ENCODE data around the gene PRDM16. TPM values are rescaled to one million over a fixed set of nuclear protein-coding genes. Genes with fewer than 3 reads are reported as not detected.

Gene PRDM16
- polyA plus RNA-seq, 1 donor (not counting 4 experiments of a cell fraction or from before 2014, with no cell fraction given) = 0.05 TPM

- H3K4me1 ChIP-seq (ENCODE audit: control insufficient read depth, extremely low read depth, insufficient read depth, low read length) = no peaks in the 10 kb centered on the region
- no peaks in the 10 kb centered on the region for H3K27me3 ChIP-seq (ENCODE audit: control insufficient read depth, extremely low read depth, insufficient read depth, low read length)
- H3K27ac ChIP-seq (ENCODE audit: control insufficient read depth, insufficient read depth, low read length) = no peak overlapping the region
- FAIRE-seq (no peak), DNase-seq (ENCODE audit: low read depth, low spot score) (no peak)
- no peak overlapping the region for H3K4me2 ChIP-seq (ENCODE audit: control insufficient read depth, extremely low read depth, insufficient read depth, low read depth, low read length)
- no peak overlapping the region for H2AFZ ChIP-seq (ENCODE audit: control insufficient read depth, low read length)
- no peaks in the 10 kb centered on the region for H3K79me2 ChIP-seq (ENCODE audit: control insufficient read depth, insufficient read depth, low read length)
- TF ChIP-seq, protein P1, sequence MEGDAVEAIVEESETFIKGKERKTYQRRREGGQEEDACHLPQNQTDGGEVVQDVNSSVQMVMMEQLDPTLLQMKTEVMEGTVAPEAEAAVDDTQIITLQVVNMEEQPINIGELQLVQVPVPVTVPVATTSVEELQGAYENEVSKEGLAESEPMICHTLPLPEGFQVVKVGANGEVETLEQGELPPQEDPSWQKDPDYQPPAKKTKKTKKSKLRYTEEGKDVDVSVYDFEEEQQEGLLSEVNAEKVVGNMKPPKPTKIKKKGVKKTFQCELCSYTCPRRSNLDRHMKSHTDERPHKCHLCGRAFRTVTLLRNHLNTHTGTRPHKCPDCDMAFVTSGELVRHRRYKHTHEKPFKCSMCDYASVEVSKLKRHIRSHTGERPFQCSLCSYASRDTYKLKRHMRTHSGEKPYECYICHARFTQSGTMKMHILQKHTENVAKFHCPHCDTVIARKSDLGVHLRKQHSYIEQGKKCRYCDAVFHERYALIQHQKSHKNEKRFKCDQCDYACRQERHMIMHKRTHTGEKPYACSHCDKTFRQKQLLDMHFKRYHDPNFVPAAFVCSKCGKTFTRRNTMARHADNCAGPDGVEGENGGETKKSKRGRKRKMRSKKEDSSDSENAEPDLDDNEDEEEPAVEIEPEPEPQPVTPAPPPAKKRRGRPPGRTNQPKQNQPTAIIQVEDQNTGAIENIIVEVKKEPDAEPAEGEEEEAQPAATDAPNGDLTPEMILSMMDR (optimal IDR thresholded peaks at IDR 0.05 in 1 of 3, IDR thresholded peaks at IDR 0.05 in 1 of 3, conservative IDR thresholded peaks at IDR 0.05 in 1 of 3; ENCODE audit: extremely low read depth in 1 of 3, insufficient read depth in 2 of 3, low read length in 3 of 3) = no peak
- no peak for TF ChIP-seq EZH2 (IDR thresholded peaks at IDR 0.05; ENCODE audit: low read length)
- H3K9ac ChIP-seq (ENCODE audit: control insufficient read depth, extremely low read depth, insufficient read depth, low read length) = no peak overlapping the region
- no peaks in the 10 kb centered on the region for H3K9me3 ChIP-seq (ENCODE audit: control insufficient read depth, low read depth, low read length)
- H3K9me1 ChIP-seq (ENCODE audit: control insufficient read depth, extremely low read depth, insufficient read depth, low read length) = no peaks in the 10 kb centered on the region
- dilution Hi-C loops (cut with MboI; ENCODE audit: extremely low pct_ligation_motif_present, low sequenced_read_pairs) = no loop called here
- no peak overlapping the region for H3K4me3 ChIP-seq (ENCODE audit: control insufficient read depth in 2 of 3, extremely low read depth in 1 of 3, insufficient read depth in 2 of 3, low read depth in 1 of 3, low read length in 3 of 3)
- no peaks in the 10 kb centered on the region for H3K36me3 ChIP-seq (ENCODE audit: control insufficient read depth in 2 of 2, extremely low read depth in 1 of 2, insufficient read depth in 2 of 2, low read length in 2 of 2)
- no peaks in the 10 kb centered on the region for H4K20me1 ChIP-seq (ENCODE audit: control insufficient read depth, extremely low read depth, insufficient read depth, low read length)
Observed at GRCh38 chr1:3370856-3371703, 302.1 kb downstream of the PRDM16 start.

- no peak overlapping the region for H3K4me2 ChIP-seq (ENCODE audit: control insufficient read depth, extremely low read depth, insufficient read depth, low read depth, low read length)
- no peak overlapping the region for H3K4me3 ChIP-seq (ENCODE audit: control insufficient read depth in 2 of 3, extremely low read depth in 1 of 3, insufficient read depth in 2 of 3, low read depth in 1 of 3, low read length in 3 of 3)
- no peaks in the 10 kb centered on the region for H3K9me1 ChIP-seq (ENCODE audit: control insufficient read depth, extremely low read depth, insufficient read depth, low read length)
- no peaks in the 10 kb centered on the region for H3K79me2 ChIP-seq (ENCODE audit: control insufficient read depth, insufficient read depth, low read length)
- TF ChIP-seq, protein P1 (optimal IDR thresholded peaks at IDR 0.05 in 1 of 3, IDR thresholded peaks at IDR 0.05 in 1 of 3, conservative IDR thresholded peaks at IDR 0.05 in 1 of 3; ENCODE audit: extremely low read depth in 1 of 3, insufficient read depth in 2 of 3, low read length in 3 of 3) = no peak
- no peak for TF ChIP-seq EZH2 (IDR thresholded peaks at IDR 0.05; ENCODE audit: low read length)
- dilution Hi-C loops (cut with MboI; ENCODE audit: extremely low pct_ligation_motif_present, low sequenced_read_pairs) = no loop called here
- no peak for FAIRE-seq
- H4K20me1 ChIP-seq (ENCODE audit: control insufficient read depth, extremely low read depth, insufficient read depth, low read length) = no peaks in the 10 kb centered on the region
- no peak overlapping the region for H3K27ac ChIP-seq (ENCODE audit: control insufficient read depth, insufficient read depth, low read length)
- no peaks in the 10 kb centered on the region for H3K9me3 ChIP-seq (ENCODE audit: control insufficient read depth, low read depth, low read length)
- no peak overlapping the region for H3K9ac ChIP-seq (ENCODE audit: control insufficient read depth, extremely low read depth, insufficient read depth, low read length)
- H3K4me1 ChIP-seq (ENCODE audit: control insufficient read depth, extremely low read depth, insufficient read depth, low read length) = no peaks in the 10 kb centered on the region
- no peak overlapping the region for H2AFZ ChIP-seq (ENCODE audit: control insufficient read depth, low read length)
- H3K36me3 ChIP-seq (ENCODE audit: control insufficient read depth in 2 of 2, extremely low read depth in 1 of 2, insufficient read depth in 2 of 2, low read length in 2 of 2) = no peaks in the 10 kb centered on the region
- DNase-seq (ENCODE audit: low read depth, low spot score) = no peak
- no peaks in the 10 kb centered on the region for H3K27me3 ChIP-seq (ENCODE audit: control insufficient read depth, extremely low read depth, insufficient read depth, low read length)
Observed at GRCh38 chr1:3372317-3372716, 303.3 kb downstream of the PRDM16 start.
